NCI-H748 (cell line): ENCODE data around the gene ABCG4.

ENCODE experiments used
- DNase-seq: peaks from one replicate; lab custom pipeline; 2025; ENCODE audit not compliant: unreplicated experiment; lab: John Stamatoyannopoulos, UW

Gene ABCG4

DNA sequence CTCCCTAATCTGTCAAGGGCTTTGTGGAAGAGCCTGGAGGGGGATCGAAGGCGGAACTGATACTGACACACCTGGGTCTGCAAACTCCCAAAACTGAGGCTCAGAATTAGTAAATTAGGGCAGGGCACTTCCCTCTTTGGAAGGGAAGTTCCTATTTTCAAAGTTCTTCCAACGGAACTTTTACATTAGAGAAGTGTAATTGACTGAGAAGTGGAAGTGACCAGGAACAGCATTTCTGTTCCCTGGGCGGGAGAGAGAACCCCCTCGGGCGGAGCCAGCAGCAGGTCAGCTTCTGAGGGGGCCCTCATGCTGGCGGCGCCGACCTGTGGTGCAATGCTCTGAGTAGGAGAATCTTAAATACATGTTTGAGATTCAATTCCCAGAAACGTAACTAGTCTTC is 56.2 kb downstream of the ABCG4 start:
- no peak for DNase-seq

DNA sequence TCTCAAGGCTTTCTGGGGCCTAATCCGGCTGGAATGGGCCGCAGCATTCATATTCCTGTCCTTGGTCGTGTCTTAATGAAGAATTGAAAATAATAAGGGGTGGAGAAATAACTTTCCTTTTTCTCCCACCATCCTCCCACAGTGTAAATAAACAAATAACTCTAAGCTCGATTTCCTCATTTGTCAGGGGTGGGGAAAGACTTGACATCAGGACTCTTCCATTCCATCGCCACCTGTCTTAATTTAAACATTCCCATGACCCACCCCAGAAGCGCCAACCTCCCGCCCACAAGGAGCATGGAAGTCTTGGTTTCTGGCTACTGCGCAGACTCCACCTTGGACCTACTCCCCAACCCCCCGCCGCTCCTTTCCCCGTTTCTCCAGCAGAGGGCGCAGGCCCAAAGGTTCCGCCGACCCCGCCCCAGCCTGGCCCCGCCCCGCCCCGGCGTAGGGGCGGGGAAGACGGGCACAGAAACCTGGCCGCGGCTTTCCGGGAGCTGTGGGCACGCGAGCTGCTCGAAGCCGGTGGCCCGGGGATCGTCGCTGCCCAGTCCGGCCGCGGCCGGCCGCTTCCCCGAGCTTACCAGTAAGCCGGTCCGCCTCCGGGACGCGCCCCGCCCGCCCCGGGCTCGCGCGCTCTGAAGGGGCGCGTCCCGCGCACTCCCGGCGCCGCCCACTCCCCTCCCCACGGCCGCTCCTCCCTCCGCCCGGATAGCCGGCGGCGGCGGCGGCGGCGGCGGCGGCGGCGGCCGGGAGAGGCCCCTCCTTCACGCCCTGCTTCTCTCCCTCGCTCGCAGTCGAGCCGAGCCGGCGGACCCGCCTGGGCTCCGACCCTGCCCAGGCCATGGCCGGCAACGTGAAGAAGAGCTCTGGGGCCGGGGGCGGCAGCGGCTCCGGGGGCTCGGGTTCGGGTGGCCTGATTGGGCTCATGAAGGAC is 57.0 kb downstream of the ABCG4 start, which contains the start of gene CBL:
TSS of gene CBL (plus strand) at position 766 of the 937 bp plus-strand sequence. CDS start at position 845, 79 bp downstream.
- DNase-seq, result peak; percentile 87

- peak; percentile 63 for DNase-seq
Observed at GRCh38 chr11:119206511-119207414, 57.9 kb downstream of the ABCG4 start.

GRCh38 chr11:119207415-119207960 is 58.6 kb downstream of the ABCG4 start:
- no peak for DNase-seq

DNA sequence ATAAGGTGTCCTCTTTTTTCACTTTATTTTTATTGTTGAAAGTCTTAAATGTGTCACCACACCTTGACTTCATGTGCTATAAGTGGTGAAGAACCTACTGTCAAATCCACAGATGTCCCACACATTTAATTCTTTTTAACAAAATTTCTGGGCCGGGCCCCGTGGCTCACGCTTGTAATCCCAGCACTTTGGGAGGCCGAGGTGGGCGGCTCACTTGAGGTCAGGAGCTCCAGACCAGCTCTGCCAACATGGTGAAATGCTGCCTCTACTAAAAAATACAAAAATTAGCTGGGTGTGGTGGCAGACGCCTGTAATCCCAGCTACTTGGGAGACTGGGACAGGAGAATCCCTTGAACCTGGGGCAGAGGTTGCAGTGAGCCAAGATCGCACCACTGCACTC is 60.3 kb downstream of the ABCG4 start:
- DNase-seq, result no peak

- no peak for DNase-seq
Observed at GRCh38 chr11:119210050-119210449, 61.2 kb downstream of the ABCG4 start.
